RPMI8226 (cell line): ENCODE results near the gene RAB13.

ENCODE experiments used
- DNase-seq: peaks from one replicate; pipeline ENCODE4 v3.0.0-alpha.2; 2015

The RAB13 gene

DNA sequence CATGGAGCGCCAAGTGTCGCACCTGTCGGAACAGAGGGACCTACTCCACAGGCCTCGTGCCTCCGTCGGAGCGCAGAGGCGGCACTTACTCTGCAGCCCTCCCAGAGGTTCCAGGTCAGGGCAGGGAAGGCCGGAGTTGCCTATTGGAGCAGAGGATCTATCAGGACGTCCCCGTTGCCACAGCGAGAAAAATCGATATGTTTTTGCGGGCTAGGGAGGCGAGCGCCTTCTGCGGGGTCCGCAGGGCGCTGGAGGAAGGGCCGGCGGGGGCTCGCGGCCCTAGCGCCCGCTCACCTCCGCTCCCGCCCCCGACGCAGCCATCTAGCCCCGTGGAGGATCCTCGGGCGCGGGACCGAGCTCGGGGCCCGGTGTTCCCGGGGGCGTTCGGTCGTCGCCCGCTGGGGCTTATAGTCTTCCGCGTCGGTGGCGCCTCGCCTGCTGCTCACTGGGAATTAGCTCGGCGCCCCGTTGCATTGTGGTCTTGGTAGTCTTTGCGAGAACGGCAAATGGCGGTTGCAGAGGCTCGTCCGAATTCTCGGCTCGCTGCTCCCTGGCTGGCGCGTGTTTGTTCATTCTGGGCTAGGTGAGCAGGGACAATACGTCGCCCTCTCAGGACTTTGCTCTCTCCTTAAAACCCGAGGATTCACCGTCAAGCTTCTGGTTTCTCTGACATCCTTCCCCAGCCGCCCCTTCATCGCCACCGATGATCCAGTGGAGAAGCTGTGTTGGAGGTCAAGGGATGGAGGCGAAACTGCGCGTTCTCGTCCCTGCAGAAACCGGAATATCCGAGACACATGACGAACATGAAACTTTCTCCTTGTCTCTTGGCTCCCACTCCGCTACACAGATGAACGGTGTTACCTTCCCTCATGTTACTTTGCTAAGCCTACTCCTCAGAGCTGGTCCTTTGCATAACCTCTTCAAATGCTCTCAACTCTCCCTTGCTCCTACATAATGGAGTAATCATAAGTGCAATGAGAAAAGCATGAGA, 8.6 kb downstream of the RAB13 start, which contains the start of gene JTB:
Gene JTB, minus strand, starts transcription at position 425 of the 991 bp plus-strand sequence. Its CDS starts 422 bp downstream, at position 3.
- peak; percentile 92 for DNase-seq

- DNase-seq: no peak
Measured at GRCh38 chr1:153976819-153977249, 9.3 kb downstream of the RAB13 start.

GRCh38 chr1:153973525-153973924, 12.6 kb downstream of the RAB13 start:
- no peak for DNase-seq

GRCh38 chr1:153973071-153973470, 13.1 kb downstream of the RAB13 start:
- DNase-seq: no peak

- DNase-seq: no peak
Measured at GRCh38 chr1:153970346-153970745, 15.8 kb downstream of the RAB13 start.

GRCh38 chr1:153968972-153969371, 17.2 kb downstream of the RAB13 start:
- DNase-seq: no peak

DNA sequence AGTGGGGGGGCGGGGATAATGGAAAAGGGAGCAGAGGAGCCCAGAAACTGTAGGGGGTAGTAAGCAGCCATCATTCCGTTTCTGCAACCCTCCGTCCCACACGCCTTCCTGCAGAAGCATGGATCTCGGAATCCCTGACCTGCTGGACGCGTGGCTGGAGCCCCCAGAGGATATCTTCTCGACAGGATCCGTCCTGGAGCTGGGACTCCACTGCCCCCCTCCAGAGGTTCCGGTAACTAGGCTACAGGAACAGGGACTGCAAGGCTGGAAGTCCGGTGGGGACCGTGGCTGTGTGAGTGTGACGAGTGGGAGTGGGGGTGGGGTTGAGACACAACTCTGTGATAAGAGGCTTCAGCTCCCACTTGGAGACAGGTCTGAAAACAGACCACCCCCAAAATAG, 17.7 kb downstream of the RAB13 start:
- no peak for DNase-seq

DNA sequence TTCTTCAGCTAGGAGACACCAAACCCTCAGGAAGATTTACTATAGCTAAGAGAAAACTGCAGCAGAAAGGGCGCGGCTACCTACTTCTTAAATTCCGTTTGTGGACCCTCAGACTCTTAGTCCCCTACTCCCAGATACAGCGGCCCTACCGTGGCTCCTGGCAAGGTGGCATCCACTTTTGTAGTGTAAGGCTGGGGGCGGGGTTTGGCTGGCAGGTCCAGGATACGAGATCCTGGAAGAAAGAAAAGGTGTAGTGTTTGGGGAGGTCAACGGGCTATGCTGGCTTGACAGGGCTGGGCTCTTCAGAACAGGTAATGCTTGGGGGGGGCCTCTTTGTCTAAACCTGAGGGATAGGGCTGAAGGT, 18.2 kb downstream of the RAB13 start:
- DNase-seq: no peak

GRCh38 chr1:153967107-153967999, 18.8 kb downstream of the RAB13 start, which contains the start of gene CREB3L4:
TSS of gene CREB3L4 (plus strand) at chr1:153967902. CDS start at chr1:153968526, 624 bp downstream.
- DNase-seq: peak; percentile 98

DNA sequence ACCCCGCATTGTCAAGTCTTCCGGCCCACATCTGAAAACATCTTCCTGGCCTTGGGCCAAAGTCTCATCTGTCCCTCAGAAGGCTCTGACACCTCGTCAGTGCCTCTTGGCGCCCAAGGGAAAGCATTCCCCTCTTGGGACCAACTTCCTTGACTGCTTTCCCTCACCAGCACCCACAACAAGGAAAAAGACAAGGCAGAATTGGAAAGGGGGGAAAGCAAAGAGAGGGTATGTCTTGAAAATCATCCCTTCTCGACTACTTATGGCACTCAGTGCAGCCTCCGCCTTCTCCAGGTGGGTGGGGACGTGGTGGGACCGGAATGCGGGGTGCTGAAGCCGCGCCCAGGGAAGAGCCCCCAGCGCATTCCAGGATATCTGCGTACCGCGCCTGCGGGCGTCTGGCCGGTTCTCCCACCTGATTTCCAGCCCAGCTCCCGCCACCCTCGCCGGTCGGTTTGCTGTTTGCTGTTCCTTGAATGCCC, 22.2 kb downstream of the RAB13 start:
- DNase-seq: peak; percentile 40

GRCh38 chr1:153963030-153963849, 22.9 kb downstream of the RAB13 start, which contains the start of gene SLC39A1:
TSS of gene SLC39A1 (minus strand) at chr1:153963537. CDS start at chr1:153962715, 822 bp downstream.
- DNase-seq: peak; percentile 99

DNA sequence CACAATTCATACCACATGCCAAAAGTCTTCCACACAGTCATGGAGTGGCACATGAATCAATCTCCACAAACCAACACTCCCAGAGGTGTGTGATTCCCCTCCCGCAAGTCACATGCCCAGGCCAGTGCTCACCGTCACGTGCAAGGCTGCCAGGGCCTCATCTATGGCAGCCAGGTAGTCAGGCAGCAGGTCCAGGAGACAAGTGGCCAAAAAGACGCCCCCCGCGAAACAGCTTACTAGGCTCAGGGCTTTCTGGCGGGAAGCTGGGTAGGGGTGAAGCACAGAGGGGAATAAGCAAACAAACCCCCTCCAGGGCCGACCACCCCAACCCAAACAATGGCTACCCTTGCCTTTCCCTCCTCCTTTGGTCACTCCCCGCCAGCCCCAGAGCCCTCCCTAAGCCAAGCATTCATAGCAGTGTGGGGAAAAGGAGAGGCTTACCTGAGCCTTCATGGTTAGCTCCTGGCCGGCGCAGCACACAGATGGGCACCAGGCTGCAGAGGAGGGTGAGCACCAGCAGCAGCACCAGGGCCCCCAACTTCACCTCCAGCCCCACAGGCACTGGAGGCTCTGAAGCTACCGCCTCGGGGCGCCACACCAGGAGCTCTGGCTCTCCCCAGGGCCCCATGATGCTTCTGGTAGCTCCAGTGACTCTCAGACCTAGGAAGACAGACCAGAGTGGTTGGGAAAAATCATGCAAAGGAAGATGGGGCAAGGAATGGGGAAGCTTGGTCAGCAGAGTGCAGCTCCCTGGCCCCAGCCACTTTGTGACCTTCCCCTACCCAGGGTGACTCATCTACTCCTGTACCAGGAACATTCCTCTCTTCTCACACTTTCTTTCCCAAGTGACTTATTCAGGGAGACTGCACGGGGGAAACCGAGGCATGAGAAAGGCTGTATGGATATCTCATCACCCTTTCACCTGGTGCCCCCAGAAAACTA, 23.8 kb downstream of the RAB13 start:
- DNase-seq: peak; percentile 39

GRCh38 chr1:153961421-153961820, 24.7 kb downstream of the RAB13 start:
- no peak for DNase-seq

GRCh38 chr1:153960206-153960605, 25.9 kb downstream of the RAB13 start:
- no peak for DNase-seq

GRCh38 chr1:153959454-153959853, 26.7 kb downstream of the RAB13 start:
- DNase-seq: no peak

DNA sequence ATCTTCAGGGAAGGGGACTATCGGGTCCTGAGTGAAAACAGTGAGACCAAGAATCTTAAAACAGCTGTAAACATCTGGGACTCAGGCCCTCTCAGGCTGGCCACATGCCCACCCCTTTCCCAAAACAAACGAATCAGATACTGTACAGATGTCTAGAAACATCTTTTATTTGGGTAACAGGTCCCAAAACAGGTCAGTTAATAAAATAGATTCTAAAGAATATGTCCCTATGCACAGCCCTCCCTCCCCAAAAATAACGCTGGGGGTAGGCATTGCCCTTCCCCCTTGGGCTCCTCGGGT, 27.2 kb downstream of the RAB13 start:
- no peak for DNase-seq

DNA sequence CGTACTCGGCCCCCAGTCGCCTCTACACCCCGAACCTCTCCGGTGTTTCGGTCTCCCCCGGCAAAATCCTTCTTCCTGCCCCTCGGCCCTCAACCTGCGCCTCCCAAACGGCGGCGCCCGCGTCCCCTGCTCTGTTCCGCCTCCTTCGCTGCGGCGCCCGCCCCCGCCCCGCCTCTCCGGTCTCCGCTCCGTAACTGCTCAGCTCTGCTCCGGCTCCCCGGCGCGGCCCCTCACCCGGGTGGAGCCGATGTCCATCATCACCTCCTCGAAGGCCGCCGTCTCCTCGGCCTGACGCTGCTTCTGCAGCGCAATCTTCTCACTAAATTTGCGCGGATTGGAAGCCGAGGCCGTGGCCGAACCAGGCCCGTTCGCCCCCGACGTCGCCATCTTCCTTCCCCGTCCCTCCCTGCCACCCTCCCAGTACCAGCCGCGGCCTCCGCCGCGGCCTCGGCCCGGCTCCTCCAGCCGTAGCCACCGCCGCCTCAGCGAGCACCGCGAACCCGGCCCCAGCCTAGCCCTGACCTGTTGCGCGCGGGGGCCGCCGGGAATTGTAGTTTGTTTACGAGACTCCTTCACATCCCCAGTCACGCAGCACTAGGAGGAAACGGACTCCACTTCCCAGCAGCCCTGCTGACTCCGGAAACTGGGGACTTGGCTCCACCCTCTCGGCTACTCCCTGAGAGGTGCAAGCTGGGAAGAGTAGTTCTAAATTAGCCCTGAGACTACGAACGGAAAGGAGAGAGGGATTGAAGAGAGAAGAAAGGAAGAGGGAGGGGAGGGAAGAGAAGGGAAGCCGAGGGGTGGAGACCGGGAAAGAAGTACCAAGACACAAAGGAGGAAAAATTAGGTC, 27.8 kb downstream of the RAB13 start, which contains the start of gene CRTC2:
Gene CRTC2, minus strand, starts transcription at position 502 of the 850 bp plus-strand sequence. Its CDS starts 115 bp downstream, at position 387.
- DNase-seq: peak; percentile 99

GRCh38 chr1:153957744-153958110, 28.4 kb downstream of the RAB13 start:
- peak; percentile 44 for DNase-seq

GRCh38 chr1:153956997-153957715, 29.0 kb downstream of the RAB13 start:
- no peak for DNase-seq
